Tibial nerve (tissue), 4 donors: ENCODE results near the gene ATP4A. TPM values are rescaled to one million over a fixed set of nuclear protein-coding genes. Genes with fewer than 3 reads are reported as not detected.

Experiments
- DNase-seq, 2 donors: peaks; one replicate each; pipeline ENCODE4 v3.0.0-alpha.2; 2019; ENCODE audit warnings: low spot score in 2 of 2
- H3K27ac ChIP-seq, 4 donors: fragments of 200-600 bp; sonication (generic) in 3 of 4; one replicate each; pipeline ENCODE4 v1.5.1; 2017 to 2019; ENCODE audit warnings: mild to moderate bottlenecking in 1 of 4
- H3K27me3 ChIP-seq, 2 donors: fragments of 200-600 bp; sonication (generic) in 1 of 2; one replicate each; pipeline versions ENCODE4 v1.5.1 to v1.6.0; 2017 to 2019
- H3K36me3 ChIP-seq, 3 donors: fragments of 200-600 bp; sonication (generic); one replicate each; pipeline ENCODE4 v1.5.1; 2018 to 2019
- H3K4me1 ChIP-seq, 4 donors: fragments of 200-600 bp; sonication (generic) in 3 of 4; one replicate each; pipeline ENCODE4 v1.5.1; 2017 to 2019
- H3K4me3 ChIP-seq, 4 donors: fragments of 200-600 bp; sonication (generic) in 3 of 4; one replicate each; pipeline ENCODE4 v1.5.1; 2017 to 2019; ENCODE audit warnings: mild to moderate bottlenecking in 1 of 4, moderate library complexity in 1 of 4
- H3K9me3 ChIP-seq, 4 donors: fragments of 200-600 bp; sonication (generic) in 3 of 4; one replicate each; pipeline ENCODE4 v1.5.1; 2017 to 2019
- CTCF ChIP-seq, 5 experiments: fragments of 200-600 bp in 3 of 5; fragments of 450-650 bp in 2 of 5; sonication (generic) in 3 of 5; IDR thresholded peaks; one replicate each; pipeline ENCODE4 v1.5.1; 2016 to 2019; ENCODE audit warnings: antibody characterized with exemption in 5 of 5, mild to moderate bottlenecking in 3 of 5, moderate library complexity in 2 of 5
- EP300 ChIP-seq, 2 donors: sonication (generic); formaldehyde crosslinking; IDR thresholded peaks; one replicate each; pipeline ENCODE4 v1.6.1; 2017; ENCODE audit warnings: antibody characterized with exemption in 2 of 2, mild to moderate bottlenecking in 1 of 2
- POLR2A ChIP-seq, 2 donors: fragments of 450-650 bp; IDR thresholded peaks; one replicate each; pipeline ENCODE4 v1.6.1; 2017; ENCODE audit warnings: antibody characterized with exemption in 2 of 2, mild to moderate bottlenecking in 2 of 2, moderate library complexity in 2 of 2
- WGBS, 2 donors: methylation state at CpG; one replicate each; pipeline ENCODE4 v1.1.5; 2018; 5-methylcytosine and 5-hydroxymethylcytosine counted together
- total RNA-seq, 4 donors: library from RNA; depleted of rRNA; stranded (reverse); fragments of >200 nt; gene quantifications; one replicate each; pipeline ENCODE4 v1.1.0, GENCODE V29; 2016

The ATP4A gene
- total RNA-seq, 4 donors from 2014 or later: 0.63 TPM; not detected in 3

GRCh38 chr19:35578707-35579106 is 15.2 kb upstream of the ATP4A start:
- no peak for TF ChIP-seq POLR2A (IDR thresholded peaks at IDR 0.05)
- TF ChIP-seq EP300 (IDR thresholded peaks at IDR 0.05): no peak
- TF ChIP-seq CTCF (IDR thresholded peaks at IDR 0.05): no peak

GRCh38 chr19:35577918-35578317 is 14.5 kb upstream of the ATP4A start:
- H3K9me3 ChIP-seq: peaks cover 0 to 44% (median 2%) of the 10 kb centered on the region in 4 donors
- no peak for DNase-seq
- no peaks in the 10 kb centered on the region for H3K36me3 ChIP-seq
- no peaks in the 10 kb centered on the region for H3K27me3 ChIP-seq
- H3K4me1 ChIP-seq: no peaks in the 10 kb centered on the region
- TF ChIP-seq POLR2A (IDR thresholded peaks at IDR 0.05) (no peak), EP300 (IDR thresholded peaks at IDR 0.05) (no peak), CTCF (IDR thresholded peaks at IDR 0.05) (no peak)
- WGBS, 2 donors: 81 to 83% methylated on average over 1 of the region's 1 CpG
- H3K27ac ChIP-seq: no peak overlapping the region
- H3K4me3 ChIP-seq: no peak overlapping the region

More at GRCh38 chr19:35578707-35579106, 15.2 kb upstream of the ATP4A start:
- 67 to 78% methylated on average over 7 of the region's 7 CpGs for WGBS, 2 donors
- Histone ChIP-seq H3K27ac (no peak overlapping the region), H3K4me1 (no peaks in the 10 kb centered on the region), H3K27me3 (no peaks in the 10 kb centered on the region), H3K36me3 (no peaks in the 10 kb centered on the region), H3K4me3 (no peak overlapping the region), H3K9me3 (peaks cover 0 to 44% (median 2%) of the 10 kb centered on the region in 4 donors)
- DNase-seq: no peak

GRCh38 chr19:35571406-35571965 is 8.0 kb upstream of the ATP4A start:
- H3K4me1 ChIP-seq: no peaks in the 10 kb centered on the region
- no peak overlapping the region for H3K27ac ChIP-seq

GRCh38 chr19:35569281-35569781 is 5.9 kb upstream of the ATP4A start:
- no peaks in the 10 kb centered on the region for H3K36me3 ChIP-seq
- no peak for TF ChIP-seq CTCF (IDR thresholded peaks at IDR 0.05)
- TF ChIP-seq EP300 (IDR thresholded peaks at IDR 0.05): no peak
- no peak for TF ChIP-seq POLR2A (IDR thresholded peaks at IDR 0.05)
- no peak for DNase-seq
- 51 to 59% methylated on average over 2 to 5 of the region's 5 CpGs for WGBS, 2 donors
- peaks cover 0 to 7% of the 10 kb centered on the region in 2 donors for H3K27me3 ChIP-seq
- no peaks in the 10 kb centered on the region for H3K4me1 ChIP-seq
- H3K4me3 ChIP-seq: no peak overlapping the region
- H3K9me3 ChIP-seq: no peaks in the 10 kb centered on the region
- H3K27ac ChIP-seq: no peak overlapping the region

More at GRCh38 chr19:35571406-35571965, 8.0 kb upstream of the ATP4A start:
- no peaks in the 10 kb centered on the region for H3K36me3 ChIP-seq
- peaks cover 0 to 7% of the 10 kb centered on the region in 2 donors for H3K27me3 ChIP-seq
- peaks cover 0 to 12% (median 2%) of the 10 kb centered on the region in 4 donors for H3K9me3 ChIP-seq
- 87 to 93% methylated on average over 1 of the region's 1 CpG for WGBS, 2 donors
- no peak overlapping the region for H3K4me3 ChIP-seq
- no peak for DNase-seq
- TF ChIP-seq POLR2A (IDR thresholded peaks at IDR 0.05): no peak
- no peak for TF ChIP-seq CTCF (IDR thresholded peaks at IDR 0.05)
- no peak for TF ChIP-seq EP300 (IDR thresholded peaks at IDR 0.05)

- Histone ChIP-seq H3K4me1 (no peaks in the 10 kb centered on the region), H3K4me3 (no peak overlapping the region), H3K36me3 (no peaks in the 10 kb centered on the region), H3K27me3 (peaks cover 0 to 26% of the 10 kb centered on the region in 2 donors), H3K27ac (no peak overlapping the region), H3K9me3 (no peaks in the 10 kb centered on the region)
- WGBS, 2 donors: 82% methylated on average over 7 of the region's 7 CpGs
- DNase-seq: no peak
- TF ChIP-seq EP300 (IDR thresholded peaks at IDR 0.05) (no peak), POLR2A (IDR thresholded peaks at IDR 0.05) (no peak), CTCF (IDR thresholded peaks at IDR 0.05) (no peak)
Measured at GRCh38 chr19:35566738-35567137, 3.3 kb upstream of the ATP4A start.
